HepG2 (cell line): Measurements from ENCODE around the gene USP38. TPM values are rescaled to one million over a fixed set of nuclear protein-coding genes. Genes with fewer than 3 reads are reported as not detected.

ENCODE experiments used
- FOXK1 ChIP-seq: sonication (generic); formaldehyde crosslinking; IDR thresholded peaks from 2 replicates; pipeline ENCODE4 v1.4.0; 2020; ENCODE audit warnings: low read depth, missing genetic modification reagents, borderline replicate concordance
- GLI4 ChIP-seq: sonication (generic); formaldehyde crosslinking; IDR thresholded peaks from 2 replicates; pipeline ENCODE4 v1.5.1; 2020; ENCODE audit warnings: missing genetic modification reagents, mild to moderate bottlenecking, moderate library complexity, borderline replicate concordance
- HOXA3 ChIP-seq: sonication (generic); formaldehyde crosslinking; IDR thresholded peaks from 2 replicates; pipeline ENCODE4 v1.5.0; 2020; ENCODE audit warnings: missing genetic modification reagents
- HOXA7 ChIP-seq: sonication (generic); formaldehyde crosslinking; IDR thresholded peaks from 2 replicates; pipeline ENCODE4 v1.8.1; 2022; ENCODE audit warnings: mild to moderate bottlenecking, missing genetic modification reagents, moderate library complexity
- NCOA2 ChIP-seq: sonication (generic); formaldehyde crosslinking; IDR thresholded peaks from 2 replicates; pipeline ENCODE4 v1.8.0; 2022; ENCODE audit warnings: inconsistent platforms
- PLRG1 ChIP-seq: fragments of 450-650 bp; conservative IDR thresholded peaks from 2 replicates; pipeline ENCODE4 v1.6.1; 2016
- USF2 ChIP-seq, 2 experiments: sonication (generic) in 1 of 2; formaldehyde crosslinking in 1 of 2; IDR thresholded peaks; 2 replicates each; pipeline versions ENCODE4 v1.5.1 to v1.6.1; 2011 to 2020; ENCODE audit warnings: borderline replicate concordance in 1 of 2, low read depth in 1 of 2, low read length in 1 of 2, mild to moderate bottlenecking in 1 of 2, missing genetic modification reagents in 1 of 2, moderate library complexity in 1 of 2
- XBP1 ChIP-seq: sonication (generic); formaldehyde crosslinking; IDR thresholded peaks from 2 replicates; pipeline ENCODE4 v1.5.0; 2020; ENCODE audit warnings: missing genetic modification reagents
- ZNF12 ChIP-seq: sonication (generic); formaldehyde crosslinking; IDR thresholded peaks from 2 replicates; pipeline ENCODE4 v1.5.0; 2020; ENCODE audit warnings: missing genetic modification reagents
- ZNF230 ChIP-seq: sonication (generic); formaldehyde crosslinking; IDR thresholded peaks from 2 replicates; pipeline ENCODE4 v1.4.0; 2020; ENCODE audit warnings: mild to moderate bottlenecking, missing genetic modification reagents
- ZNF543 ChIP-seq: sonication (generic); formaldehyde crosslinking; IDR thresholded peaks from 2 replicates; pipeline ENCODE4 v1.4.0; 2020; ENCODE audit warnings: mild to moderate bottlenecking, missing genetic modification reagents
- ZNF562 ChIP-seq: sonication (generic); formaldehyde crosslinking; IDR thresholded peaks from 2 replicates; pipeline ENCODE4 v1.8.0; 2022; ENCODE audit warnings: missing genetic modification reagents, borderline replicate concordance
- polyA plus RNA-seq, 8 experiments: library from polyadenylated mRNA; depleted of rRNA in 3 of 8; stranded (reverse) in 7 of 8; unstranded in 1 of 8; fragments of >200 nt; fragmentation: Illumina TruSeq in 4 of 8; extraction: Trizol in 4 of 8; gene quantifications; 2 replicates each; pipeline versions ENCODE4 v1.2.1 to v1.2.3, GENCODE V29; 2011 to 2016; ENCODE audit warnings: low read depth in 4 of 8, missing spikeins in 1 of 8, mixed read lengths in 1 of 8; ENCODE audit not compliant: insufficient read depth in 1 of 8
- total RNA-seq, 5 experiments: library from RNA; depleted of rRNA; stranded (reverse); fragments of >200 nt; fragmentation: Illumina TruSeq; extraction: Trizol; gene quantifications; 2 replicates each; pipeline ENCODE4 v1.2.3, GENCODE V29; 2016; ENCODE audit warnings: low read depth in 1 of 5
- TF ChIP-seq, protein P1 (sequence below): sonication (generic); formaldehyde crosslinking; IDR thresholded peaks from 2 replicates; pipeline ENCODE4 v1.4.0; 2020; ENCODE audit warnings: missing genetic modification reagents
- TF ChIP-seq, protein P2 (sequence below): sonication (generic); formaldehyde crosslinking; IDR thresholded peaks from 2 replicates; pipeline ENCODE4; 2020; ENCODE audit warnings: missing genetic modification reagents, mild to moderate bottlenecking, borderline replicate concordance
- TF ChIP-seq, protein P3 (sequence below): sonication (generic); formaldehyde crosslinking; IDR thresholded peaks from 2 replicates; pipeline ENCODE4 v1.4.0; 2020; ENCODE audit warnings: missing genetic modification reagents
- TF ChIP-seq, protein P4 (sequence below): sonication (generic); formaldehyde crosslinking; IDR thresholded peaks from 2 replicates; pipeline ENCODE4 v1.5.1; 2020; ENCODE audit warnings: missing genetic modification reagents, mild to moderate bottlenecking, borderline replicate concordance

Gene USP38
- total and polyA plus RNA-seq, 2 of the 13 experiments (the other 11 are each of a cell fraction or from before 2014, with no cell fraction given) = 4.5 to 11.8 TPM

DNA sequence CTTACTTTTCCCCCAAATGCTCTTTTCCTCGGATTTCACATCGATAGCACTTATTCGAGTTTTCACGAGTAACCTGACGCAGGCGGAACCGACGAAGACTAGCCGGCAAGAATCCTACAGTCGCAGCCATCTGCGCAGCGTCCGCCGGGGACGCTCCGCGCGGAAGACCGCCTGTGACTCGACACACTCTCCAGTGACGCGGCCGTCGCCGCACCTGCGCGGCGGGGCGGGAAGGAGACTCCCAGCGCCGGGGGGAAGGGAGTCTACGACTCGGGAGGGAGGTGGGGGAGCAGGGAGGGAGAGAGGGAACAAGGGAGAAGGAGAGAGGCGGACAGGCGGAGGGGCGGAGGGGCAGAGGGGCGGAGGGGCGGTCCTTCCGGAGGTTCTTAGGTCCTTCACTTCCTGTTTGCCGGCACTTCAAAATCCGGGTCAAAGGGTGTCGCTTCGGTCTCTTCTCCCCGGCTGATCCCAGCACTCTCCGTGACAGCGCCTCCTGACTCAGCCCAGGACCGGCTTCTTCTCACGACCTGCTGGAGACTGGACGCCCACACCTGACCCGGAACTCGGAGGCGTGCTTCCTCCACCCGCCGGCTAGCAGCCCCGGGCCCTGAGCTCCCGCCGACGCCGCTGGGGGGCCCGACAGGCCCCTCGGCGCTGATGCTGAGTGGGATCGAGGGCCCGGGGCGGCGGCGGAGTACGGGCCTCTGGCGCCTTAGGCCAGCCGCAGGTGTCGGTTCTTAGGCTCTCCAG is at the start of gene USP38 (continued):
- peak; percentile 83 for TF ChIP-seq HOXA3
- TF ChIP-seq GLI4 = 0 out of 2 replicates have a peak, but pooled peaks have one; percentile 20
- no peak for TF ChIP-seq USF2 (IDR thresholded peaks at IDR 0.05; ENCODE audit: low read depth, low read length)
- TF ChIP-seq USF2 (CRISPR knock-in tag; IDR thresholded peaks at IDR 0.05; ENCODE audit: borderline replicate concordance) = no peak
- no peak for TF ChIP-seq HOXA7
- TF ChIP-seq, protein P1, sequence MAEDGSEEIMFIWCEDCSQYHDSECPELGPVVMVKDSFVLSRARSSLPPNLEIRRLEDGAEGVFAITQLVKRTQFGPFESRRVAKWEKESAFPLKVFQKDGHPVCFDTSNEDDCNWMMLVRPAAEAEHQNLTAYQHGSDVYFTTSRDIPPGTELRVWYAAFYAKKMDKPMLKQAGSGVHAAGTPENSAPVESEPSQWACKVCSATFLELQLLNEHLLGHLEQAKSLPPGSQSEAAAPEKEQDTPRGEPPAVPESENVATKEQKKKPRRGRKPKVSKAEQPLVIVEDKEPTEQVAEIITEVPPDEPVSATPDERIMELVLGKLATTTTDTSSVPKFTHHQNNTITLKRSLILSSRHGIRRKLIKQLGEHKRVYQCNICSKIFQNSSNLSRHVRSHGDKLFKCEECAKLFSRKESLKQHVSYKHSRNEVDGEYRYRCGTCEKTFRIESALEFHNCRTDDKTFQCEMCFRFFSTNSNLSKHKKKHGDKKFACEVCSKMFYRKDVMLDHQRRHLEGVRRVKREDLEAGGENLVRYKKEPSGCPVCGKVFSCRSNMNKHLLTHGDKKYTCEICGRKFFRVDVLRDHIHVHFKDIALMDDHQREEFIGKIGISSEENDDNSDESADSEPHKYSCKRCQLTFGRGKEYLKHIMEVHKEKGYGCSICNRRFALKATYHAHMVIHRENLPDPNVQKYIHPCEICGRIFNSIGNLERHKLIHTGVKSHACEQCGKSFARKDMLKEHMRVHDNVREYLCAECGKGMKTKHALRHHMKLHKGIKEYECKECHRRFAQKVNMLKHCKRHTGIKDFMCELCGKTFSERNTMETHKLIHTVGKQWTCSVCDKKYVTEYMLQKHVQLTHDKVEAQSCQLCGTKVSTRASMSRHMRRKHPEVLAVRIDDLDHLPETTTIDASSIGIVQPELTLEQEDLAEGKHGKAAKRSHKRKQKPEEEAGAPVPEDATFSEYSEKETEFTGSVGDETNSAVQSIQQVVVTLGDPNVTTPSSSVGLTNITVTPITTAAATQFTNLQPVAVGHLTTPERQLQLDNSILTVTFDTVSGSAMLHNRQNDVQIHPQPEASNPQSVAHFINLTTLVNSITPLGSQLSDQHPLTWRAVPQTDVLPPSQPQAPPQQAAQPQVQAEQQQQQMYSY (CRISPR knock-in tag) = 0 out of 2 replicates have a peak, but pooled peaks have one; percentile 43
- no peak for TF ChIP-seq ZNF543 (CRISPR knock-in tag)
- TF ChIP-seq XBP1 = no peak
- TF ChIP-seq FOXK1 (CRISPR knock-in tag) = peak; percentile 9; the same call in 1 of the 2 replicates
- no peak for TF ChIP-seq ZNF230 (CRISPR knock-in tag)
- peak; percentile 42; the same call in 1 of the 2 replicates for TF ChIP-seq NCOA2 (CRISPR knock-in tag)
- TF ChIP-seq ZNF562 (CRISPR knock-in tag) = 0 out of 2 replicates have a peak, but pooled peaks have one; percentile 23
- TF ChIP-seq, protein P2, sequence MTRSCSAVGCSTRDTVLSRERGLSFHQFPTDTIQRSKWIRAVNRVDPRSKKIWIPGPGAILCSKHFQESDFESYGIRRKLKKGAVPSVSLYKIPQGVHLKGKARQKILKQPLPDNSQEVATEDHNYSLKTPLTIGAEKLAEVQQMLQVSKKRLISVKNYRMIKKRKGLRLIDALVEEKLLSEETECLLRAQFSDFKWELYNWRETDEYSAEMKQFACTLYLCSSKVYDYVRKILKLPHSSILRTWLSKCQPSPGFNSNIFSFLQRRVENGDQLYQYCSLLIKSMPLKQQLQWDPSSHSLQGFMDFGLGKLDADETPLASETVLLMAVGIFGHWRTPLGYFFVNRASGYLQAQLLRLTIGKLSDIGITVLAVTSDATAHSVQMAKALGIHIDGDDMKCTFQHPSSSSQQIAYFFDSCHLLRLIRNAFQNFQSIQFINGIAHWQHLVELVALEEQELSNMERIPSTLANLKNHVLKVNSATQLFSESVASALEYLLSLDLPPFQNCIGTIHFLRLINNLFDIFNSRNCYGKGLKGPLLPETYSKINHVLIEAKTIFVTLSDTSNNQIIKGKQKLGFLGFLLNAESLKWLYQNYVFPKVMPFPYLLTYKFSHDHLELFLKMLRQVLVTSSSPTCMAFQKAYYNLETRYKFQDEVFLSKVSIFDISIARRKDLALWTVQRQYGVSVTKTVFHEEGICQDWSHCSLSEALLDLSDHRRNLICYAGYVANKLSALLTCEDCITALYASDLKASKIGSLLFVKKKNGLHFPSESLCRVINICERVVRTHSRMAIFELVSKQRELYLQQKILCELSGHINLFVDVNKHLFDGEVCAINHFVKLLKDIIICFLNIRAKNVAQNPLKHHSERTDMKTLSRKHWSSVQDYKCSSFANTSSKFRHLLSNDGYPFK (CRISPR knock-in tag) = no peak
- TF ChIP-seq, protein P3, sequence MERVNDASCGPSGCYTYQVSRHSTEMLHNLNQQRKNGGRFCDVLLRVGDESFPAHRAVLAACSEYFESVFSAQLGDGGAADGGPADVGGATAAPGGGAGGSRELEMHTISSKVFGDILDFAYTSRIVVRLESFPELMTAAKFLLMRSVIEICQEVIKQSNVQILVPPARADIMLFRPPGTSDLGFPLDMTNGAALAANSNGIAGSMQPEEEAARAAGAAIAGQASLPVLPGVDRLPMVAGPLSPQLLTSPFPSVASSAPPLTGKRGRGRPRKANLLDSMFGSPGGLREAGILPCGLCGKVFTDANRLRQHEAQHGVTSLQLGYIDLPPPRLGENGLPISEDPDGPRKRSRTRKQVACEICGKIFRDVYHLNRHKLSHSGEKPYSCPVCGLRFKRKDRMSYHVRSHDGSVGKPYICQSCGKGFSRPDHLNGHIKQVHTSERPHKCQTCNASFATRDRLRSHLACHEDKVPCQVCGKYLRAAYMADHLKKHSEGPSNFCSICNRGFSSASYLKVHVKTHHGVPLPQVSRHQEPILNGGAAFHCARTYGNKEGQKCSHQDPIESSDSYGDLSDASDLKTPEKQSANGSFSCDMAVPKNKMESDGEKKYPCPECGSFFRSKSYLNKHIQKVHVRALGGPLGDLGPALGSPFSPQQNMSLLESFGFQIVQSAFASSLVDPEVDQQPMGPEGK (CRISPR knock-in tag) = peak; percentile 24; the same call in 1 of the 2 replicates
- TF ChIP-seq PLRG1 = no peak
- TF ChIP-seq, protein P4, sequence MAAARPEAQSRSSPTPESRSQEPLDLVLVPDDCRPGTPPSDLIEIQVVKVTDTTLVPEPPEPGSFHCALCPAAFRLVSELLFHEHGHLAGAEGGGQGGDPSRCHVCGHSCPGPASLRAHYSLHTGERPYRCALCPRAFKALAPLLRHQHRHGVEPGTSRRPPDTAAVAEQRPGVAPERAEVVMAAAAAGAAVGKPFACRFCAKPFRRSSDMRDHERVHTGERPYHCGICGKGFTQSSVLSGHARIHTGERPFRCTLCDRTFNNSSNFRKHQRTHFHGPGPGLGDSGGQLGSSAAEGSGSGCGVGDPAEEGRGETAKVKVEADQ = no peak
- TF ChIP-seq ZNF12 = 0 out of 2 replicates have a peak, but pooled peaks have one; percentile 12
